H9 (cell line): Measurements from ENCODE around the gene SH2D6. TPM values are rescaled to one million over a fixed set of nuclear protein-coding genes. Genes with fewer than 3 reads are reported as not detected.

Experiments
- DNase-seq: peaks from one replicate; pipeline ENCODE4 v3.0.0-alpha.2; 2017
- H2AFZ ChIP-seq: one replicate; pipeline ENCODE4 v1.6.1; 2013; ENCODE audit warnings: mild to moderate bottlenecking, low read length, control low read depth, moderate library complexity
- H2AK5ac ChIP-seq: 2 replicates; pipeline ENCODE4 v1.6.1; 2013; ENCODE audit warnings: low read length, control low read depth, mixed read lengths; ENCODE audit not compliant: insufficient read length
- H2BK120ac ChIP-seq: one replicate; pipeline ENCODE4 v1.6.1; 2013; ENCODE audit warnings: low read depth, mild to moderate bottlenecking, low read length, control low read depth, inconsistent platforms; ENCODE audit not compliant: poor library complexity, severe bottlenecking
- H2BK12ac ChIP-seq: 2 replicates; pipeline ENCODE4 v1.6.1; 2013; ENCODE audit warnings: low read length, control low read depth, mixed read lengths, low read depth; ENCODE audit not compliant: insufficient read length
- H2BK15ac ChIP-seq: 2 replicates; pipeline ENCODE4 v1.6.1; 2013; ENCODE audit warnings: low read depth, low read length, control low read depth
- H2BK20ac ChIP-seq: one replicate; pipeline ENCODE4 v1.6.1; 2013; ENCODE audit warnings: low read depth, mild to moderate bottlenecking, low read length, control low read depth, inconsistent platforms; ENCODE audit not compliant: poor library complexity, severe bottlenecking
- H2BK5ac ChIP-seq: 2 replicates; pipeline ENCODE4 v1.6.1; 2013; ENCODE audit warnings: low read length, control low read depth, mixed read lengths; ENCODE audit not compliant: insufficient read length
- H3K14ac ChIP-seq: 2 replicates; pipeline ENCODE4 v1.6.1; 2013; ENCODE audit warnings: low read length, control low read depth; ENCODE audit not compliant: insufficient read depth
- H3K18ac ChIP-seq: 2 replicates; pipeline ENCODE4 v1.6.1; 2013; ENCODE audit warnings: low read depth, mild to moderate bottlenecking, mixed read lengths, low read length, control low read depth; ENCODE audit not compliant: insufficient read length
- H3K23ac ChIP-seq: 2 replicates; pipeline ENCODE4 v1.6.1; 2013; ENCODE audit warnings: low read length, control low read depth, mixed read lengths, low read depth; ENCODE audit not compliant: insufficient read length
- H3K23me2 ChIP-seq: 2 replicates; pipeline ENCODE4 v1.6.1; 2013; ENCODE audit warnings: low read depth, mild to moderate bottlenecking, mixed read lengths, low read length, control low read depth; ENCODE audit not compliant: insufficient read length, poor library complexity, severe bottlenecking
- H3K27ac ChIP-seq: 2 replicates; pipeline ENCODE4 v1.5.1; 2013; ENCODE audit warnings: low read length, control low read depth, mixed read lengths, low read depth; ENCODE audit not compliant: insufficient read length
- H3K27me3 ChIP-seq: 2 replicates; pipeline ENCODE4 v1.6.1; 2013; ENCODE audit warnings: low read length, control low read depth, inconsistent platforms; ENCODE audit not compliant: insufficient read depth
- H3K4ac ChIP-seq: 2 replicates; pipeline ENCODE4 v1.6.1; 2013; ENCODE audit warnings: low read depth, mild to moderate bottlenecking, control low read depth, inconsistent platforms, low read length, moderate library complexity
- H3K4me1 ChIP-seq: 2 replicates; pipeline ENCODE4 v1.6.1; 2013; ENCODE audit warnings: low read length, control low read depth, inconsistent platforms; ENCODE audit not compliant: insufficient read depth
- H3K4me2 ChIP-seq: 2 replicates; pipeline ENCODE4 v1.6.1; 2013; ENCODE audit warnings: low read length, control low read depth, mixed read lengths; ENCODE audit not compliant: insufficient read length, insufficient read depth
- H3K56ac ChIP-seq: 2 replicates; pipeline ENCODE4 v1.6.1; 2013; ENCODE audit warnings: low read depth, mild to moderate bottlenecking, mixed read lengths, low read length, control low read depth; ENCODE audit not compliant: insufficient read length
- H3K79me1 ChIP-seq: 2 replicates; pipeline ENCODE4 v1.6.1; 2013; ENCODE audit warnings: low read depth, mild to moderate bottlenecking, moderate library complexity, low read length, control low read depth, inconsistent platforms; ENCODE audit not compliant: insufficient read depth, poor library complexity, severe bottlenecking
- H3K79me2 ChIP-seq: 2 replicates; pipeline ENCODE4 v1.6.1; 2013; ENCODE audit warnings: low read length, control low read depth, inconsistent platforms; ENCODE audit not compliant: insufficient read depth
- H3K9ac ChIP-seq: 2 replicates; pipeline ENCODE4 v1.6.1; 2013; ENCODE audit warnings: low read length, control low read depth, mixed read lengths; ENCODE audit not compliant: insufficient read length; ENCODE audit errors: extremely low read depth
- H3K9me3 ChIP-seq: one replicate; pipeline ENCODE4 v1.6.1; 2013; ENCODE audit warnings: low read depth, low read length, inconsistent platforms; ENCODE audit not compliant: control insufficient read depth
- H3T11ph ChIP-seq: one replicate; pipeline ENCODE4 v1.6.1; 2013; ENCODE audit warnings: mild to moderate bottlenecking, low read length, control low read depth, inconsistent platforms
- H4K20me1 ChIP-seq: one replicate; pipeline ENCODE4 v1.6.1; 2013; ENCODE audit not compliant: control insufficient read depth, insufficient read length, insufficient read depth
- H4K5ac ChIP-seq: 2 replicates; pipeline ENCODE4 v1.6.1; 2013; ENCODE audit warnings: low read depth, mild to moderate bottlenecking, mixed read lengths, low read length, control low read depth; ENCODE audit not compliant: insufficient read length
- H4K8ac ChIP-seq: replicated peaks from 2 replicates; pipeline ENCODE4 v1.6.1; 2013; ENCODE audit warnings: low read length, control low read depth, mixed read lengths, low read depth; ENCODE audit not compliant: insufficient read length
- H4K91ac ChIP-seq: 2 replicates; pipeline ENCODE4 v1.6.1; 2013; ENCODE audit warnings: low read depth, mild to moderate bottlenecking, moderate library complexity, mixed read lengths, low read length, control low read depth; ENCODE audit not compliant: insufficient read length
- H3K27ac Mint-ChIP-seq, 3 experiments: 2 replicates in 2 of 3; 3 replicates in 1 of 3; pipeline ENCODE4 v1.8.0; 2020 to 2021; ENCODE audit warnings: mixed read lengths in 3 of 3, mild to moderate bottlenecking in 1 of 3, moderate library complexity in 1 of 3
- H3K27me3 Mint-ChIP-seq: 2 replicates; pipeline ENCODE4 v1.8.0; 2021; ENCODE audit warnings: low read depth, mild to moderate bottlenecking, moderate library complexity, mixed read lengths
- H3K36me3 Mint-ChIP-seq, 3 experiments: 2 replicates in 2 of 3; 3 replicates in 1 of 3; pipeline ENCODE4 v1.8.0; 2020 to 2021; ENCODE audit warnings: low read depth in 3 of 3, mixed read lengths in 3 of 3; ENCODE audit not compliant: insufficient read depth in 1 of 3
- H3K4me1 Mint-ChIP-seq, 2 experiments: 2 replicates each; pipeline ENCODE4 v1.8.0; 2020; ENCODE audit warnings: mixed read lengths in 2 of 2
- H3K4me3 Mint-ChIP-seq, 2 experiments: 2 replicates in 1 of 2; 3 replicates in 1 of 2; pipeline ENCODE4 v1.8.0; 2020 to 2021; ENCODE audit warnings: mild to moderate bottlenecking in 2 of 2, mixed read lengths in 2 of 2, moderate library complexity in 1 of 2
- H3K9me3 Mint-ChIP-seq, 2 experiments: 2 replicates in 1 of 2; 3 replicates in 1 of 2; pipeline ENCODE4 v1.8.0; 2020; ENCODE audit warnings: mild to moderate bottlenecking in 2 of 2, mixed read lengths in 2 of 2, moderate library complexity in 1 of 2
- CTCF ChIP-seq: fragments of 200-600 bp; sonication (generic); conservative IDR thresholded peaks from 3 replicates; pipeline ENCODE4 v1.8.0; 2021; ENCODE audit warnings: antibody characterized with exemption, mild to moderate bottlenecking
- WGBS: extraction: QIAGEN DNeasy Blood & Tissue Kit; methylation state at CpG from one replicate; pipeline ENCODE4 v1.1.7; 2013; ENCODE audit warnings: missing lambda C conversion rate, low lambda C conversion rate, mixed read lengths; ENCODE audit not compliant: insufficient read length; ENCODE audit errors: extremely low coverage; 5-methylcytosine and 5-hydroxymethylcytosine counted together
- total RNA-seq: library from RNA; stranded (reverse); gene quantifications from 2 replicates; pipeline ENCODE4 v1.2.1, GENCODE V29; 2021

The SH2D6 gene
- total RNA-seq, 1 experiment from 2014 or later = 0.61 TPM

GRCh38 chr2:85468096-85468703 is 49.7 kb downstream of the SH2D6 start:
- no peak overlapping the region for H2BK5ac ChIP-seq
- no peak overlapping the region for H4K8ac ChIP-seq
- TF ChIP-seq CTCF = no peak
- peaks cover 24 to 26% of the 10 kb centered on the region in 2 experiments for H3K4me1 Mint-ChIP-seq
- H3K23me2 ChIP-seq = no peaks in the 10 kb centered on the region
- no peak overlapping the region for H4K5ac ChIP-seq
- no peaks in the 10 kb centered on the region for H3K9me3 Mint-ChIP-seq
- H2BK120ac ChIP-seq = no peak overlapping the region
- no peak overlapping the region for H3K14ac ChIP-seq
- H3K9me3 ChIP-seq = no peaks in the 10 kb centered on the region
- no peak overlapping the region for H3K27ac ChIP-seq
- H3K79me2 ChIP-seq = no peaks in the 10 kb centered on the region
- H3T11ph ChIP-seq = no peak overlapping the region
- no peak overlapping the region for H3K23ac ChIP-seq
- no peak overlapping the region for H3K9ac ChIP-seq
- no peaks in the 10 kb centered on the region for H3K27me3 ChIP-seq
- H2AFZ ChIP-seq = no peak overlapping the region
- peak overlapping the region in 2 of 3 experiments; percentile 81 to 90; a peak in 3 of 7 replicates for H3K27ac Mint-ChIP-seq
- no CpG with 5 or more reads among the region's 8 CpGs for WGBS
- H3K56ac ChIP-seq = no peak overlapping the region
- H4K20me1 ChIP-seq = no peaks in the 10 kb centered on the region
- no peaks in the 10 kb centered on the region for H3K79me1 ChIP-seq
- no peak overlapping the region for H3K4me3 Mint-ChIP-seq
- no peaks in the 10 kb centered on the region for H3K27me3 Mint-ChIP-seq
- no peak overlapping the region for H2BK15ac ChIP-seq
- no peak overlapping the region for H3K18ac ChIP-seq
- H2BK12ac ChIP-seq = no peak overlapping the region
- no peak overlapping the region for H3K4me2 ChIP-seq
- H2BK20ac ChIP-seq = no peak overlapping the region
- no peak overlapping the region for H3K4ac ChIP-seq
- no peaks in the 10 kb centered on the region for H3K36me3 Mint-ChIP-seq
- H2AK5ac ChIP-seq = no peak overlapping the region
- DNase-seq = no peak
- no peak overlapping the region for H4K91ac ChIP-seq
- H3K4me1 ChIP-seq = no peaks in the 10 kb centered on the region; the same call in 1 of the 2 replicates
